ENCODE measurements around the gene KRT12.
"Not testable (repeated sequence)": the region's sequence is repeated elsewhere in the genome, so short reads cannot be mapped to it uniquely, and the experiment has no call there.

Gene KRT12

DNA sequence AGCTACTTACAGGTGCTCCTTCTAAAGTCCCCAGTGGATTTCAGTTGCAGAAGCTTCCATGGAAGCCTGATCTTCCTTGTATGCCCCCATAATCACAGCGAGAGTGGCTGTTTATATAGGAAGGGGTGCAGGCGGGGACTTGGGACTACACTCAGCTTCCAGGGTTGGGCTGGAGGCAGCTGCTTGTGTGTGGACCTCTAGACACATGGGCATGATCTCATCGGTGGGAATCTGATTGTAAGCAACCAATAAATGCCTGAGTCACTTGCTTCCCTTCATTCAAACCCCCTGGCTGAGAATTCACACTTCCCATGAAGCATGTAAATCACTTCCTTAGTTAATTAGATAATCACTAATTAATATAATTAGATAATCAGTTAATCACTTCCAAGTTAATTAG, 19.1 kb upstream of the KRT12 start:
- in situ Hi-C loops (cut with HindIII; ENCODE audit: low pct_ligation_motif_present, low pct_unique_long_range_greater_than_20kb, low sequenced_read_pairs): no loop called here
- DNase-seq: no peak

DNA sequence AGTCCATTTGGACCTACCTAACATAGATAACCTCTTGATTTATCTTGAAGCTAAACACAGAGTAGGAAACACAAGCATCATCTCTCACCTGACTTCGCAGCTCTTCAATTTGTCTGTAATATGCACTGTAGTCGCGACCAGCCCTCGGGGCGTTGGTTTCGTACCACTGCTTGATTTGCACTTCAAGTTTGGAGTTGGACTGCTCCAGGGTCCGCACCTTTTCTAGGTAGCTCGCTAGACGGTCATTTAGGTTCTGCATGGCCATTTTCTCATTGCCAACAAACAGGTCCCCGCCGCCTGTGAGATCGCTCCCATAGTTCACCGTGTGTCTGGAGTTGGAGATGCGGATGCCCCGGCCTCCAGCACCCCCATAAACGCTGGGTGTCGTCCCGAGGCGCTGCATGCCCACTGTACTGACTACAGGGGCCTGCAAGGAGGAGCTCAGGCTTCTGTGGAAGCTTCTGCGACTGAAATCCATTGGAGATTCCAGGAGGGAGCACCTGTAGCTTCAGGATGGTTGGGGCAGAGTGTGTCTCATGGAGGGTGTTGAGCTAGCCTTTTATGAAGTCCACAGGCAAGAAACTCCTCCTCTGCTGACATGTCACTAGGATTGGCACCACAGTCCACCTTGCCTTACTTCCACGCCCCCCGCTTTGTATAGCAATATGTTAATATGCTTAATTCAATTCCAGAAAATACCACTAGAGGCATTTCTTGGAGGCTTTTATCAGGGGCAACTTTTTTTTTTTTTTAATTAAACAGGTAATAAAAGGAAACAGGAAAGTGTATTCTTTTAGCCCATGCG, 17.9 kb upstream of the KRT12 start, which contains the start of gene KRT20:
Gene KRT20, minus strand, starts transcription at position 535 of the 805 bp plus-strand sequence. Its CDS starts 57 bp downstream, at position 478.
- in situ Hi-C loops (cut with HindIII; ENCODE audit: low pct_ligation_motif_present, low pct_unique_long_range_greater_than_20kb, low sequenced_read_pairs): no loop called here
- DNase-seq: peak; percentile 24

DNA sequence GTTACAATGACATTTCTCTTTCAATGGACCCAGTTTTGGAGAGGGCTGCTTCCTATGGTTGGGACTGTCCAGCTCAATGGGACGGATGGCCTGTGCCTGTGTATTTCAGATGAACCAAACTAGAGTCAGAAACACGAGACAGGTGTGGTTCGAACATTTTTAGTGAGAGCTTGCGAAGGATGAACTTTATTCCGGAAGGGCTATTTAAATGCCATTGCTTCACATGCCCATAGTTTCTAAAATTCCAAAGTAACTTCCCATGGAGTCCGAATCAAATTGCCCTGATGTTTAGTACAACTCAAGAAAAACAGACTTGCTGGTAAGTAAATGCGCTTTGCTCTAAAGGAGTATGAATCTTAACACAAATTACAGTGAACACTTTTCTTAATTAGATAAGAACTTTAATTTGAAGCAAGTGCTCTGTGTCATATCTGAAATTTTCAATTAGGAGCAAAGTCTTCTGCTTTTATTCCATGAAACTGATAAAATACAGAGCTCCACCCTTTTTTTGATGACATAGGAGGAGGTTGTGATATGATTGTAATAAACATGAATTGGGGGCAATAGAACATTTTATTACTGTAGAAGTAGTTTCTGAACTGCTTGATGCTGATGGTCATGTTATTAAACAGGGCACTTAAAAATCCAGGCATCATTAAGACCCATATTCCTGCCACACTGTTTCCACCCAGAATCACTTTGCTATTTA, 16.8 kb upstream of the KRT12 start:
- no peak for DNase-seq
- in situ Hi-C loops (cut with HindIII; ENCODE audit: low pct_ligation_motif_present, low pct_unique_long_range_greater_than_20kb, low sequenced_read_pairs): no loop called here

DNA sequence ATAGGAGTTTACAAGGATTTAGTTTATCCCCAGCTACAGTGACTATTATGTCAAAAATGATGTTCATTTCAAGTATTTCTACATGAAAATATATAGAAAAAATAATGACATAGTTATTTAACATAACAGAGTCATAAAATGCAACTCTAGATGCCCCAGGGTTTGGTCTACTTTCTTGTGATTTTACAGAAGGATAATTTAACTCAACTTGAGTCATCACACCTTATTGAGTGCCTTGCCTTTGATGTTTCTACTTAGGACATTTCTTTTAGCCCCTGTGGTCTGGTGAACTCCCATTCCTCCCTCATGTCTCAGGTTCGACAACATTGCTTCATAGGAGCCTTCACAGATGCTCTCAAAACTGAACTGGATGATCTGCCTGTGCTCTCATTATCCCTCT, 16.0 kb upstream of the KRT12 start:
- in situ Hi-C loops (cut with HindIII; ENCODE audit: low pct_ligation_motif_present, low pct_unique_long_range_greater_than_20kb, low sequenced_read_pairs): no loop called here

DNA sequence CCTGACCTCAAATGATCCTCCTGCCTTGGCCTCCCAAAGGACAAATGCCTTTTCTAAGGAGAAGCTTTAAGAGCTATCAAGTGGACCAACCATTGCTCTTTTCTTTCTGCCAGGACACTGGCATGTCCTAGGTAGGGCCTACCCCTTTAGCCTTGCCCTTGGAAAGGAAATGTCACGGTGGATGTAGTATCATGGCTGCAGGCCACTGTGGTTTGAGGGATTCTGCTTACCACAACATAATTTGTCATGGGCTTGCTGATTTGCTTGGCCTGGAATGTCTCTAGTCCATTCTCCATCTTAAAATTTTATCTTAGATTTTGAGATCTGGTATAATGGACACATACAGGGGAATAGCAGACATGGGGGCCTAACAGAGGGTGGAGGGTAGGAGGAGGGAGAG, 12.0 kb upstream of the KRT12 start:
- no peak for DNase-seq
- in situ Hi-C loops (cut with HindIII; ENCODE audit: low pct_ligation_motif_present, low pct_unique_long_range_greater_than_20kb, low sequenced_read_pairs): no loop called here

More for the DNA sequence above, 16.0 kb upstream of the KRT12 start:
- DNase-seq: no peak

DNA sequence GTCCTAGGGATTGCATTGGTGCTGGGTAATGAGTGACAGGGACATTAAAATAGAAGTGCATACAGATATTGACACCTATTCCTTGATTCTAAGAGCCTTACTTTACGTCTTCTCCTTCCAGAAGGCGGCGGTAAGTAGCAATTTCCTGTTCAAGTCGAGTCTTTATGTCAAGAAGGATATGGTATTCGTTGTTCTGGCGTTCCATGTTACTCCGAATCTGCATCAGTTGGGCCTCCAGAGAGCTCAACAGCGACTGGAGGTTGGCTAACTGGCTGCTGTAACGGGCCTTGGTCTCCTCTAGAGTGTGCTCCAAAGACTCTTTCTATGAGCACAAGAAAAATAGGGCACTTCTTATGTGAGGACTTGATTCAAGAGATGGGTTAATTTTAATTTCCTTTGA, 11.0 kb upstream of the KRT12 start:
- no peak for DNase-seq
- in situ Hi-C loops (cut with HindIII; ENCODE audit: low pct_ligation_motif_present, low pct_unique_long_range_greater_than_20kb, low sequenced_read_pairs): no loop called here

DNA sequence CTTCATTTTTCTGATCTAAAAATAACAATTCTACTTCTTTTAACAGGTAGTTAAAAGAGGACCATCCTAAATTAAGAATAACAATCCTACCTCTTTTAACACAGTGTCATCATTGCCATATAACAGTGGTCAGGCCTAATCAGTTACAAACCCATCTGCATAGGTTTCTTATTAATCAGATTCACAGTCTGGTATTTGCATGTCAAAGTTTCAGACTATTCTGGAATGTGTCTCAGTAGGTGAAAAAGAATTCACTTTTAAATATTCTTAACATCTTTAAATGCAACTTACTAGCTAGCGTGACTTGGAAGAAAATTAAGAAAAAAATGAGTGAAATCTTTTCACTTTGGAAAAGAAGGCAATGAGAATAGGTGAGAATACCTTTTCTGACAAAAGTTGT, 6.8 kb upstream of the KRT12 start:
- no peak for DNase-seq
- in situ Hi-C loops (cut with HindIII; ENCODE audit: low pct_ligation_motif_present, low pct_unique_long_range_greater_than_20kb, low sequenced_read_pairs): no loop called here

DNA sequence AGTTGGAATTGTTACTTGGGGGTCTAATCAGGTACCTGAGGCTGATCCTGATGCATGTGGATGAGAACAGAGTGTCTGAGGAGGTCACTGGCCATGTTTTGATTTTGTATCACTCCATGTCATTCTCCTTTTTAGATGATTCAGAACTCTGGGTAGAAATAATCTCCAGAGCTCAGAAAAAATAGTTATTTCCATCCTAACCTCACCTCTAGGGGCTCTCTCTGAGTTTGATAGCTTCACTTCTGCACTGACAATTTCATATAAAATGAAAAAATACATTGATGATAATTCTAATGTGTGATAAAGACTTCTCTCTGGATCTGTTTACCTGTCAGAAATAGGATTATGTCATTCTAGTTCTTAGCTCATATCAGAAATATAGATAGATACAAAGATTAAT, 6.2 kb upstream of the KRT12 start:
- no peak for DNase-seq

DNA sequence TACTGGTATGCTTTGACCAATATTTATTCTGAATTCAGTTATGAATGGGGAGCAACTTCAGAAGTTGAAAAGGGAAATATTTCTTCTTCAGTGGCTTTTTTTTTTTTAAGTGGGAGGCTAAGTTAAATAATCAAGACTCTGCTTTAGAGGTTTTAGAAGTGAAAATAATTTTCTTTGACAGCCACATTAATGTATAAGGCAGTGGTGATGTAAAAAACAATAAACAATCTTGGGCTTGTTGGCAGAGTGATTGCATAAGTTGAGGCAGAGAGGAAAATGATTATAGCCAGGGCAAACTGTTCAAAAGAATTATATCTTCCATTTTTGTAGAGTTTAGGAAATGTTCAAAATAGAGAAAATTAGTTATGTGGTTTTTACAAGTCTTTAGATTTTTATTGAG, 5.4 kb upstream of the KRT12 start:
- in situ Hi-C loops (cut with HindIII; ENCODE audit: low pct_ligation_motif_present, low pct_unique_long_range_greater_than_20kb, low sequenced_read_pairs): no loop called here
- no peak for DNase-seq

More for the DNA sequence above, 6.2 kb upstream of the KRT12 start:
- in situ Hi-C loops (cut with HindIII; ENCODE audit: low pct_ligation_motif_present, low pct_unique_long_range_greater_than_20kb, low sequenced_read_pairs): no loop called here

DNA sequence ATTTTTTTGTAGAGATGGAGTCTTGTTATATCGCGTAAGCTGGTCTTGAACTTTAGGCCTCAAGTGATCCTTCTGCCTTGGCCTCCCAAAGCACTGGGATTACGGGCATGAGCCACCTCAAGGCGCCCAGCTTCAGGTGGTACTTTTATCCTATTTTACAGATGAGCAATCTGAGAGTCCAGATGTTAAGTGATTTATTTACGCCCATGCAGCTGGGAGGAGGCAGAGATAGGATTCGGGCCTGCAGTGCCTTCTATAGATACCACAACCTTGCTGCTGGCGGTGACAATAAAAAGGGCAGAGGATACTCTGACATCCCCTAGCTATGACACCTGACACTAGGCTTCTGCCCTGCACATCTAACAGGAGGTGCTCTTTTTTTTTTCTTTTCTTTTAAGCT, 4.3 kb upstream of the KRT12 start:
- no peak for DNase-seq
- in situ Hi-C loops (cut with HindIII; ENCODE audit: low pct_ligation_motif_present, low pct_unique_long_range_greater_than_20kb, low sequenced_read_pairs): no loop called here

DNA sequence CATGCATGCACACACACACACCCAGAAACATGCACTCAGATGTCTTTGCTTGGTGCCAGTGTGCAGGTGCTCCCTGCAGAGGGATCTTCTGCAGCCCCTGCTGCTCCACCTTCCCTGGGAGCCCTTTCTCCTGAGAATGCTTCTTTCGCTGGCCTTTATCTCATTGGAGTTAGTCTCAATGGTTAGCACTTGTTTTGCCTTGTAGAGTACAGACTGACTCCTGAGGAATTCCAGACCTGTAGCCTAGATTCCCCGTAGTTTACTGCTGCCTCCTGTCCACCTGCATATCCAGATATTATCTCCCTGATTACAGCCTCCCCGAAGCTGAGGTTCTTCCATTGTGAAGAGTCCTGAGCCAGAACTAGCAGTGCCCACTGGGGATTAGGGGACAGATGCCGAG, 3.1 kb upstream of the KRT12 start:
- DNase-seq: no peak
- in situ Hi-C loops (cut with HindIII; ENCODE audit: low pct_ligation_motif_present, low pct_unique_long_range_greater_than_20kb, low sequenced_read_pairs): no loop called here

DNA sequence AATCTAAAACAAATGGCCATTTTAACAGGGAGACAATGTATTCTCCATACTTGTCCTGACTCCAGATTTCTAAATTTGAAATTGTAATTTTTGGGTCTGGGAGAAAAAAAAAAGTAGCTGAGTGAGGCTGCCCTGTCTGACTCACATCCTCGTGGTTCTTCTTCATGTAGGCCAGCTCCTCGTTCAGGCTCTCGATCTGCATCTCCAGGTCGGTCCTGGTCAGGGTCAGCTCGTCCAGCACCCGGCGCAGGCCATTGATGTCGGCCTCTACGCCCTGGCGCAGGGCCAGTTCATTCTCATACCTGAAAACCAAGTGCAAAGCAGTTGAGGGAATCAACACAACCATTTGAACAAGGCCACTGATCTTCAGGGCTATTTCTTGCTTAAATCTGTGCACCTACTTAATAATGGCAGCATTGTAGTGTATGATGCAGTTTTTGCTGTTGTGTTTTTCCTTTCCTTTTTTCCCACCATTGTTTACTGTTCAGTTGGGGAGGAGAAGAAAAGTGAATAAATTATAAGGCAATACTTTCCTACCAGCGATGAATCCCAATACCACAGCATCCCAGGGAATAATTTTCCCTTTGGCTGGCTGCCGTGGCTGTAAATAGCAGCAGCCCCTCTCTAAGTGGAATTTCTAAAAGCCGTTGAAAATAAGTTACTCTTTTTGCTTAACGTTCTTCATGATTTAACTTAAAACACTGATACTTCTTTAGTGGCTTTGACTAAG, 2.2 kb downstream of the KRT12 start:
- no peak for DNase-seq
- in situ Hi-C loops (cut with HindIII; ENCODE audit: low pct_ligation_motif_present, low pct_unique_long_range_greater_than_20kb, low sequenced_read_pairs): no loop called here

DNA sequence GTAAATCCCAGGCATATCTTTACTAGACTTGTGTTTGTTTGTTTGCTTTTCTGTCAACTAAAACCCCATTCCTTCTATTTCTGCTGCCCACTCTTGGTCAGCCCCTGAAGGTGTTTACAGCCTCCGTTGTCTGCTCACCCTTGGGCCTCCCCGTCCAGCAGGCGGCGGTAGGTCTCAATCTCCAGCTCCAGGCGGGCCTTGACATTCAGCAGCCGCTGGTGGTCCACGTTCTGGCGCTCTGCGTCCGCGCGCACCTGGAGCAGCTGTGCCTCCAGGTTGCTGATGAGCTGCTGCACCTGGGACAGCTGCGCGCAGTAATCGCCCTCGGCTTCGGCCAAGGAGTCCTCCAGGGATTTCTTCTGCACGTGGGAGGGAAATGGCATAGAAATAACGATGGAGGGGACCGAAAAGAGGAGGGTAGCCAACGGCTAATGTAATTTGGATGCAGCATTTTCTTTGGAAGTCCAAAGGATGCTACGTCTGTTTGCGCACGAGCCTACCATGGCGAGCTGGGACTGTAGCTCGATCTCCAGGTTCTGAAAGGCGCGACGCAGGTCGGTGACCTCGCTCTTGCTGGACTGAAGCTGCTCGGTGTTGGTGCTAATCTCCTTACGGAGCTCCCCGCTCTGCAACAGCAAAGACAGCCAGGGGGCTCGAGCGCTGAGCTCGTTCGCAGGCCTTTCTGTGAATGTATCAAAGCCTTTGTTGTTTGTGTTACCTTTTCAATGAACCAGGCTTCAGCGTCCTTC, 3.9 kb downstream of the KRT12 start:
- in situ Hi-C loops (cut with HindIII; ENCODE audit: low pct_ligation_motif_present, low pct_unique_long_range_greater_than_20kb, low sequenced_read_pairs): no loop called here
- DNase-seq: no peak

DNA sequence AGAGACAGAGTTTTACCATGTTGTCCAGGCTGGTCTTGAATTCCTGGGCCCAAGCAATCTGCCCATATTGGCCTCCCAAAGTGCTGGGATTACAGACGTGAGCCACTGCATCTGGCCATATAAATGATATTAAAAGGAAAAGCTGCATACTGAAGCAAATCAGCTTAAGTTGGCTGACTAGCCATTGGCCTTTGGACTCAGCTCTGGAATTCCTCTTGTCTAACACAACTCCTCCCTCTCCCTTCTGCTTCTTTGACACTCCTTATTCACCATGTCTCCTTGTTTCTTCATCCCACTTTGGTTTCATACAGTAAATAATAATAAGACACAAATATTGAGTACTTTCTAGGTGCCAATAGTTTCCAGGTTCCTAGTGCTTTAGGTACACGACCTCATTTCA, 7.5 kb downstream of the KRT12 start:
- in situ Hi-C loops (cut with HindIII; ENCODE audit: low pct_ligation_motif_present, low pct_unique_long_range_greater_than_20kb, low sequenced_read_pairs): no loop called here
- DNase-seq: no peak

DNA sequence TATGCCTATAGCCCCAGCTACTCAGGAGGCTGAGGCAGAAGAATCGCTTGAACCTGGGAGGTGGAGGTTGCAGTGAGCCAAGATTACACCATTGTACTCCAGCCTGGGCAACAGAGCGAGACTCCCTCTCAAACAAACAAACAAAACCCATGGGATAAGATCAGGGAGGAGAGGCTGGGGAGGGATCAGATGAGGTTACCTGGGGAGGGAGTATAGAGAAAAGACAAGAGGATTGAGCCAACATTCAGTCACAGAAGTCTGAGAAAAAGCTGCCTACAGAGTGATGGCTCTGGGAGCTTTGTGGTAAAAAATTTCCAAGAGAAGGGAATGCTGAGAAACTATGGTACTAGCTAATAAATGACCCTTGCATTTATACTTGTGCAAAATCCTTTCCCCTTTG, 8.4 kb downstream of the KRT12 start:
- in situ Hi-C loops (cut with HindIII; ENCODE audit: low pct_ligation_motif_present, low pct_unique_long_range_greater_than_20kb, low sequenced_read_pairs); DNase-seq: not testable (repeated sequence)

DNA sequence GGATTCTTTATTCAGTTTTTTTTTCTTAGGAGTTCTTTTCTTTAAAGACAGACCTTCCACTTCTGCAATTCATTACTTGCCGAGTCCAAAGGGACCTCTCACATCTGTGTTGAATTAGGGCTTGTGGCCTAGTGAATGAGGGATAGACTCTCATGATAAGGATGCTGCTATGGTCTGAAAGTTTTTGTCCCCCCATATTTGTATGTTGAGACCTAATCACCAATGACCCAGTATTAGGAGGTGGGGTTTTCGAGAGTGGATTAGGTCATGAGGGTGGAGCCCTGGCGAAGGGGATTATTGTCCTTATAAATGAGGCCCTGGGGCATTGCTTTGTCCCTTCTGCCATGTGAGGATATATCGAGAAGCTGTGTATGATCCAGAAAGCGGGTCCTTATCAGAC, 9.5 kb downstream of the KRT12 start:
- in situ Hi-C loops (cut with HindIII; ENCODE audit: low pct_ligation_motif_present, low pct_unique_long_range_greater_than_20kb, low sequenced_read_pairs): no loop called here
- DNase-seq: no peak

DNA sequence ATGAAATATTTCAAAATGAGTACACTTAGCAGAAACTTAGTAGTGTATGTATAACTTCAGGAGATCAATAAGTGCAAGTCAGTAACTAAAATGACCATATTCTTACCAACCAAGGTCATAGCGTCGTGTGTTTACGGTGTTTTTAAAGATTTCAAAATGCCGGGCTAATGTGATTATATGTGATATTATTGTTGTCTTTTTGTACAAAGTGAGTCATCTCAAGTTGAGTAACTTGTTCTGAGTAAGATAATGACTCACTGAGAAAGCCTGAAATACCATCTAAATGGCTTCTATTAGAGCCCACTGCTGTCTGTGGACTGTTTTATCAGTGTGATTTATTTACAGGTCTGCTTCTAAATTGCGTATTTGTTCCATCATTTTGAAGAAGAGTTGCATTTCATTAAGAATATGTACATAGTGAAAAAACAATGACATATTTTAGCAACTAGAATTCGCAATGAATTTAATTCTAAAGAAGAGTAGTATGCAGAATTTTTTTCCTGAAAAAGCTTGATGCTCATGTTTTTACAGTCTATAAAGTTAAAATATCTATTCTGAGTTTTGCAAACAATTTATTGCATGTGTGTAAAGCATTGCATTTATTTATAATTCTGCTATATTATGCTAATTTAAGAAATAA, 12.7 kb downstream of the KRT12 start:
- peak; percentile 82 for DNase-seq
- in situ Hi-C loops (cut with HindIII; ENCODE audit: low pct_ligation_motif_present, low pct_unique_long_range_greater_than_20kb, low sequenced_read_pairs): no loop called here

DNA sequence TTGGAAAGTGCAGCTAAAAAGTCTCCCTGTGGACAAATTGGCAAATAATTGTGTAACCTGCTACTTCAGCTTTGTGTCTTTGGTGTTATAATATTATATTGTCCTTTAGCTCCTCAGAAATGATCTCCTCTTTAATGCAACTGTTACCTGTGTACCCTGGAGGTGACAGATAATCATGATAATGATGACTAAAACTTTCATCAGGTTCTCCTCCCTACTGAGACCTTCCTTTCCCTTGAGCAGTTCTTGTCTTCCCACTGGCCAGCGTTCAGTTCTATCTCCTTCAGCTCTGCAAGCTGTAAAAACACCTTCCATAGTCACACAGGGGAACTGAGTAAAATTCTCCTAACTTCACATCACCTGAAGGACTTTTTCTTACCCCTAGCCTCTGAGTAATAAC, 14.7 kb downstream of the KRT12 start:
- in situ Hi-C loops (cut with HindIII; ENCODE audit: low pct_ligation_motif_present, low pct_unique_long_range_greater_than_20kb, low sequenced_read_pairs): no loop called here
- DNase-seq: no peak

All from ACHN (cell line).